Osteoblast (primary cell): ENCODE results near the gene MMP8. TPM values are rescaled to one million over a fixed set of nuclear protein-coding genes. Genes with fewer than 3 reads are reported as not detected.

Source experiments
- DNase-seq: peaks from one replicate; pipeline ENCODE4 v3.0.0; 2011; ENCODE audit warnings: low spot score, mixed read lengths; ENCODE audit not compliant: insufficient read length; ENCODE audit errors: missing footprints
- H2AFZ ChIP-seq: 2 replicates; pipeline ENCODE4 v1.6.0; 2011; ENCODE audit warnings: mild to moderate bottlenecking, low read length
- H3K27ac ChIP-seq: 2 replicates; pipeline ENCODE4 v1.5.1; 2011; ENCODE audit warnings: mild to moderate bottlenecking, low read depth, low read length, moderate library complexity
- H3K27me3 ChIP-seq: 2 replicates; pipeline ENCODE4 v1.6.0; 2012; ENCODE audit warnings: mild to moderate bottlenecking, control low read depth, inconsistent platforms, low read length, moderate library complexity; ENCODE audit not compliant: insufficient read depth
- H3K36me3 ChIP-seq: 2 replicates; pipeline ENCODE4 v1.5.1; 2011; ENCODE audit warnings: mild to moderate bottlenecking, low read length, control low read depth, moderate library complexity; ENCODE audit not compliant: insufficient read depth
- H3K4me1 ChIP-seq: 2 replicates; pipeline ENCODE4 v1.5.1; 2011; ENCODE audit warnings: mild to moderate bottlenecking, low read length, control low read depth, moderate library complexity; ENCODE audit not compliant: insufficient read depth
- H3K4me2 ChIP-seq: 2 replicates; pipeline ENCODE4 v1.6.0; 2011; ENCODE audit warnings: mild to moderate bottlenecking, low read length; ENCODE audit not compliant: insufficient read depth
- H3K4me3 ChIP-seq: fragments of 200-600 bp; sonication (generic); 3 replicates; pipeline ENCODE4 v1.5.1; 2012; ENCODE audit warnings: mild to moderate bottlenecking, low read length, inconsistent platforms; ENCODE audit not compliant: insufficient read depth
- H3K79me2 ChIP-seq: 2 replicates; pipeline ENCODE4 v1.6.0; 2012; ENCODE audit warnings: mild to moderate bottlenecking, low read length, control low read depth, inconsistent platforms; ENCODE audit not compliant: insufficient read depth
- H3K9me3 ChIP-seq: 2 replicates; pipeline ENCODE4 v1.5.1; 2011; ENCODE audit warnings: low read depth, low read length, control low read depth
- H4K20me1 ChIP-seq: 2 replicates; pipeline ENCODE4 v1.6.0; 2012; ENCODE audit warnings: mild to moderate bottlenecking, low read length, control low read depth; ENCODE audit not compliant: insufficient read depth
- CTCF ChIP-seq: IDR thresholded peaks from 2 replicates; pipeline ENCODE4 v1.5.1; 2011; ENCODE audit warnings: mild to moderate bottlenecking, low read depth, low read length, moderate library complexity; ENCODE audit errors: extremely low read depth
- total RNA-seq: library from RNA; depleted of rRNA; stranded (reverse); fragments of >200 nt; gene quantifications from 2 replicates; pipeline ENCODE4 v1.2.3, GENCODE V29; 2012

The MMP8 gene
- total RNA-seq, 1 donor, result under 0.01 TPM

DNA sequence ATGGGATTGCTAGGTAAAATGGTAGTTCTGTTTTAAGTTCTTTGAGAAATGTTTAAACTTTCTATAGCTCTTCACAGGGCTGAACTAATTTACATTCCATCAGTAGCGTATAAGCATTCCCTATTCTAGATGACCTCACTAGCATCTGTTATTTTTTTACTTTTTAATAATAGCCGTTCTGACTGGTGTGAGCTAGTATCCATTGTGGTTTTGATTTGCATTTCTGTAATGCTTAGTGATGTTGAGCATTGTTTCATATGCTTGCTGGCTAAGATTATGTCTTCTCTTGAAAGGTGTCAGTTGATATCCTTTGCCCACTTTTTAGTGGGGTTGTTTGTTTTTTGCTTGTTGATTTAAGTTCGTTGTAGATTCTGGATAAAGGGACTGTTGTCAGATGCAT lies 55.1 kb downstream of the MMP8 start:
- Histone ChIP-seq H3K79me2 (no peaks in the 10 kb centered on the region), H3K4me1 (no peaks in the 10 kb centered on the region), H2AFZ (no peak overlapping the region), H3K36me3 (no peaks in the 10 kb centered on the region), H3K27ac (no peak overlapping the region), H3K27me3 (no peaks in the 10 kb centered on the region), H3K4me3 (no peak overlapping the region), H4K20me1 (no peaks in the 10 kb centered on the region), H3K4me2 (no peak overlapping the region), H3K9me3 (no peaks in the 10 kb centered on the region)
- no peak for TF ChIP-seq CTCF
- DNase-seq, result no peak

GRCh38 chr11:102666331-102666957 lies 58.3 kb downstream of the MMP8 start:
- Histone ChIP-seq H2AFZ (peak overlapping the region; percentile 1), H3K27ac (no peak overlapping the region), H3K27me3 (no peaks in the 10 kb centered on the region), H3K36me3 (no peaks in the 10 kb centered on the region), H3K4me2 (no peak overlapping the region), H3K9me3 (no peaks in the 10 kb centered on the region), H3K4me1 (no peaks in the 10 kb centered on the region), H4K20me1 (no peaks in the 10 kb centered on the region), H3K79me2 (no peaks in the 10 kb centered on the region), H3K4me3 (no peak overlapping the region)
- peak; percentile 50 for DNase-seq
- TF ChIP-seq CTCF, result peak; percentile 87

- Histone ChIP-seq H3K27ac (no peak overlapping the region), H3K4me1 (no peaks in the 10 kb centered on the region), H3K4me2 (no peak overlapping the region), H2AFZ (no peak overlapping the region), H3K27me3 (peaks cover 12% of the 10 kb centered on the region), H4K20me1 (no peaks in the 10 kb centered on the region), H3K79me2 (no peaks in the 10 kb centered on the region), H3K4me3 (no peak overlapping the region), H3K36me3 (no peaks in the 10 kb centered on the region), H3K9me3 (no peaks in the 10 kb centered on the region)
- DNase-seq, result no peak
- TF ChIP-seq CTCF, result peak; percentile 64
Observed at GRCh38 chr11:102664001-102664752, 60.6 kb downstream of the MMP8 start.

DNA sequence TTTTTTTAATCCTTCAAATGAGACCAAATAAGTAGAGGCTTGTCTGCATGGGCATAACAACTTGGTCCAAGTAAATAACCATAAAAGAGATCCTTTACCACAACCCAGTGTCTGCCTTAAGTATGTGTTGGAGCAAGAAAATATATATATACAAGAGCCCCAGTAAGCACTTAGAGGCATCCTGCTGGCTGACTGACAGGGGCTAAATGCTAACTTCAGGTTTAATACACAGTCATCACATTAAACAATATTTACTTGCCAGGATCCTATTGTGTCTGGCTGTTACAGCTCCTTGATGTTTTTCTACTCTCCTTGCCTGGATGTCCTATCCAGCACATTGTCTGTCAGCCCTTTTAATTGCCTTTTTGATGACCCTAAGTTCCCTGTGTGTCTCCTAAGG lies 62.1 kb downstream of the MMP8 start:
- no peak for DNase-seq
- Histone ChIP-seq H3K27me3 (peaks cover 13% of the 10 kb centered on the region), H3K79me2 (no peaks in the 10 kb centered on the region), H3K4me1 (no peaks in the 10 kb centered on the region), H3K9me3 (no peaks in the 10 kb centered on the region), H3K36me3 (no peaks in the 10 kb centered on the region), H2AFZ (no peak overlapping the region), H3K4me3 (no peak overlapping the region), H4K20me1 (no peaks in the 10 kb centered on the region), H3K4me2 (no peak overlapping the region), H3K27ac (no peak overlapping the region)
- TF ChIP-seq CTCF, result no peak
